Nephron (organoid): Measurements from ENCODE around the gene MAP1S.

Experiments
- H3K27ac Mint-ChIP-seq, 3 experiments: 2 replicates each; pipeline ENCODE4 v1.8.0; 2020; ENCODE audit warnings: mixed read lengths in 3 of 3, mild to moderate bottlenecking in 2 of 3, moderate library complexity in 1 of 3
- H3K27me3 Mint-ChIP-seq: 2 replicates; pipeline ENCODE4 v1.8.0; 2021; ENCODE audit warnings: low read depth, mild to moderate bottlenecking, moderate library complexity, mixed read lengths
- H3K36me3 Mint-ChIP-seq: 2 replicates; pipeline ENCODE4 v1.8.0; 2020; ENCODE audit warnings: low read depth, mixed read lengths
- H3K4me1 Mint-ChIP-seq: 2 replicates; pipeline ENCODE4 v1.8.0; 2020; ENCODE audit warnings: mixed read lengths
- H3K4me3 Mint-ChIP-seq, 3 experiments: 2 replicates each; pipeline ENCODE4 v1.8.0; 2020; ENCODE audit warnings: mild to moderate bottlenecking in 3 of 3, mixed read lengths in 3 of 3, moderate library complexity in 2 of 3
- H3K9me3 Mint-ChIP-seq: 2 replicates; pipeline ENCODE4 v1.8.0; 2020; ENCODE audit warnings: mixed read lengths
- CTCF ChIP-seq, 3 experiments: fragments of 200-600 bp; sonication (generic); IDR thresholded peaks; one replicate each; pipeline ENCODE4 v1.5.0; 2021; ENCODE audit warnings: antibody characterized with exemption in 3 of 3; ENCODE audit not compliant: unreplicated experiment in 3 of 3

The MAP1S gene

GRCh38 chr19:17734146-17734545 is 14.9 kb downstream of the MAP1S start:
- Mint-ChIP-seq H3K4me3 (no peak overlapping the region), H3K36me3 (peaks cover 58% of the 10 kb centered on the region), H3K4me1 (peaks cover 14% of the 10 kb centered on the region), H3K27ac (no peak overlapping the region), H3K27me3 (peaks cover 2% of the 10 kb centered on the region), H3K9me3 (peaks cover 4% of the 10 kb centered on the region)
- no peak for TF ChIP-seq CTCF (IDR thresholded peaks at IDR 0.05; ENCODE audit: unreplicated experiment in 3 of 3)

GRCh38 chr19:17735410-17735809 is 16.1 kb downstream of the MAP1S start:
- H3K36me3 Mint-ChIP-seq, result peaks cover 45% of the 10 kb centered on the region
- H3K9me3 Mint-ChIP-seq, result peaks cover 4% of the 10 kb centered on the region
- peaks cover 15% of the 10 kb centered on the region for H3K4me1 Mint-ChIP-seq
- no peak for TF ChIP-seq CTCF (IDR thresholded peaks at IDR 0.05; ENCODE audit: unreplicated experiment in 3 of 3)
- peaks cover 4% of the 10 kb centered on the region for H3K27me3 Mint-ChIP-seq
- H3K4me3 Mint-ChIP-seq, result no peak overlapping the region
- H3K27ac Mint-ChIP-seq, result no peak overlapping the region

GRCh38 chr19:17737690-17738153 is 18.4 kb downstream of the MAP1S start:
- Mint-ChIP-seq H3K4me1 (peaks cover 11% of the 10 kb centered on the region), H3K9me3 (peaks cover 4% of the 10 kb centered on the region), H3K27me3 (peaks cover 4% of the 10 kb centered on the region), H3K27ac (peak overlapping the region in 1 of 3 experiments; percentile 40), H3K36me3 (peaks cover 32% of the 10 kb centered on the region), H3K4me3 (no peak overlapping the region)
- no peak for TF ChIP-seq CTCF (IDR thresholded peaks at IDR 0.05; ENCODE audit: unreplicated experiment in 3 of 3)

GRCh38 chr19:17739121-17739875 is 20.0 kb downstream of the MAP1S start:
- no peak for TF ChIP-seq CTCF (IDR thresholded peaks at IDR 0.05; ENCODE audit: unreplicated experiment in 3 of 3)
- Mint-ChIP-seq H3K27ac (peak overlapping the region; percentile 54 to 80 (median 73)), H3K9me3 (peaks cover 4% of the 10 kb centered on the region), H3K4me3 (peak overlapping the region in 1 of 3 experiments; percentile 39), H3K36me3 (peaks cover 24% of the 10 kb centered on the region), H3K4me1 (peaks cover 11% of the 10 kb centered on the region), H3K27me3 (peaks cover 4% of the 10 kb centered on the region)

- Mint-ChIP-seq H3K4me3 (no peak overlapping the region), H3K9me3 (peaks cover 4% of the 10 kb centered on the region), H3K36me3 (peaks cover 8% of the 10 kb centered on the region), H3K27ac (no peak overlapping the region), H3K4me1 (peaks cover 12% of the 10 kb centered on the region), H3K27me3 (peaks cover 10% of the 10 kb centered on the region)
- no peak for TF ChIP-seq CTCF (IDR thresholded peaks at IDR 0.05; ENCODE audit: unreplicated experiment in 3 of 3)
These were observed 22.2 kb downstream of the MAP1S start for GRCh38 chr19:17741456-17741855.
